H9 (cell line): ENCODE measurements around the gene CBX8. TPM values are rescaled to one million over a fixed set of nuclear protein-coding genes. Genes with fewer than 3 reads are reported as not detected.

Experiments used
- DNase-seq: peaks from one replicate; pipeline ENCODE4 v3.0.0-alpha.2; 2017
- H2AFZ ChIP-seq: one replicate; pipeline ENCODE4 v1.6.1; 2013; ENCODE audit warnings: mild to moderate bottlenecking, low read length, control low read depth, moderate library complexity
- H2AK5ac ChIP-seq: 2 replicates; pipeline ENCODE4 v1.6.1; 2013; ENCODE audit warnings: low read length, control low read depth, mixed read lengths; ENCODE audit not compliant: insufficient read length
- H2BK120ac ChIP-seq: one replicate; pipeline ENCODE4 v1.6.1; 2013; ENCODE audit warnings: low read depth, mild to moderate bottlenecking, low read length, control low read depth, inconsistent platforms; ENCODE audit not compliant: poor library complexity, severe bottlenecking
- H2BK12ac ChIP-seq: 2 replicates; pipeline ENCODE4 v1.6.1; 2013; ENCODE audit warnings: low read length, control low read depth, mixed read lengths, low read depth; ENCODE audit not compliant: insufficient read length
- H2BK15ac ChIP-seq: 2 replicates; pipeline ENCODE4 v1.6.1; 2013; ENCODE audit warnings: low read depth, low read length, control low read depth
- H2BK20ac ChIP-seq: one replicate; pipeline ENCODE4 v1.6.1; 2013; ENCODE audit warnings: low read depth, mild to moderate bottlenecking, low read length, control low read depth, inconsistent platforms; ENCODE audit not compliant: poor library complexity, severe bottlenecking
- H2BK5ac ChIP-seq: 2 replicates; pipeline ENCODE4 v1.6.1; 2013; ENCODE audit warnings: low read length, control low read depth, mixed read lengths; ENCODE audit not compliant: insufficient read length
- H3K14ac ChIP-seq: 2 replicates; pipeline ENCODE4 v1.6.1; 2013; ENCODE audit warnings: low read length, control low read depth; ENCODE audit not compliant: insufficient read depth
- H3K18ac ChIP-seq: 2 replicates; pipeline ENCODE4 v1.6.1; 2013; ENCODE audit warnings: low read depth, mild to moderate bottlenecking, mixed read lengths, low read length, control low read depth; ENCODE audit not compliant: insufficient read length
- H3K23ac ChIP-seq: 2 replicates; pipeline ENCODE4 v1.6.1; 2013; ENCODE audit warnings: low read length, control low read depth, mixed read lengths, low read depth; ENCODE audit not compliant: insufficient read length
- H3K23me2 ChIP-seq: 2 replicates; pipeline ENCODE4 v1.6.1; 2013; ENCODE audit warnings: low read depth, mild to moderate bottlenecking, mixed read lengths, low read length, control low read depth; ENCODE audit not compliant: insufficient read length, poor library complexity, severe bottlenecking
- H3K27ac ChIP-seq: 2 replicates; pipeline ENCODE4 v1.5.1; 2013; ENCODE audit warnings: low read length, control low read depth, mixed read lengths, low read depth; ENCODE audit not compliant: insufficient read length
- H3K27me3 ChIP-seq: 2 replicates; pipeline ENCODE4 v1.6.1; 2013; ENCODE audit warnings: low read length, control low read depth, inconsistent platforms; ENCODE audit not compliant: insufficient read depth
- H3K4ac ChIP-seq: 2 replicates; pipeline ENCODE4 v1.6.1; 2013; ENCODE audit warnings: low read depth, mild to moderate bottlenecking, control low read depth, inconsistent platforms, low read length, moderate library complexity
- H3K4me1 ChIP-seq: 2 replicates; pipeline ENCODE4 v1.6.1; 2013; ENCODE audit warnings: low read length, control low read depth, inconsistent platforms; ENCODE audit not compliant: insufficient read depth
- H3K4me2 ChIP-seq: 2 replicates; pipeline ENCODE4 v1.6.1; 2013; ENCODE audit warnings: low read length, control low read depth, mixed read lengths; ENCODE audit not compliant: insufficient read length, insufficient read depth
- H3K56ac ChIP-seq: 2 replicates; pipeline ENCODE4 v1.6.1; 2013; ENCODE audit warnings: low read depth, mild to moderate bottlenecking, mixed read lengths, low read length, control low read depth; ENCODE audit not compliant: insufficient read length
- H3K79me1 ChIP-seq: 2 replicates; pipeline ENCODE4 v1.6.1; 2013; ENCODE audit warnings: low read depth, mild to moderate bottlenecking, moderate library complexity, low read length, control low read depth, inconsistent platforms; ENCODE audit not compliant: insufficient read depth, poor library complexity, severe bottlenecking
- H3K79me2 ChIP-seq: 2 replicates; pipeline ENCODE4 v1.6.1; 2013; ENCODE audit warnings: low read length, control low read depth, inconsistent platforms; ENCODE audit not compliant: insufficient read depth
- H3K9ac ChIP-seq: 2 replicates; pipeline ENCODE4 v1.6.1; 2013; ENCODE audit warnings: low read length, control low read depth, mixed read lengths; ENCODE audit not compliant: insufficient read length; ENCODE audit errors: extremely low read depth
- H3K9me3 ChIP-seq: one replicate; pipeline ENCODE4 v1.6.1; 2013; ENCODE audit warnings: low read depth, low read length, inconsistent platforms; ENCODE audit not compliant: control insufficient read depth
- H3T11ph ChIP-seq: one replicate; pipeline ENCODE4 v1.6.1; 2013; ENCODE audit warnings: mild to moderate bottlenecking, low read length, control low read depth, inconsistent platforms
- H4K20me1 ChIP-seq: one replicate; pipeline ENCODE4 v1.6.1; 2013; ENCODE audit not compliant: control insufficient read depth, insufficient read length, insufficient read depth
- H4K5ac ChIP-seq: 2 replicates; pipeline ENCODE4 v1.6.1; 2013; ENCODE audit warnings: low read depth, mild to moderate bottlenecking, mixed read lengths, low read length, control low read depth; ENCODE audit not compliant: insufficient read length
- H4K8ac ChIP-seq: replicated peaks from 2 replicates; pipeline ENCODE4 v1.6.1; 2013; ENCODE audit warnings: low read length, control low read depth, mixed read lengths, low read depth; ENCODE audit not compliant: insufficient read length
- H4K91ac ChIP-seq: 2 replicates; pipeline ENCODE4 v1.6.1; 2013; ENCODE audit warnings: low read depth, mild to moderate bottlenecking, moderate library complexity, mixed read lengths, low read length, control low read depth; ENCODE audit not compliant: insufficient read length
- H3K27ac Mint-ChIP-seq, 3 experiments: 2 replicates in 2 of 3; 3 replicates in 1 of 3; pipeline ENCODE4 v1.8.0; 2020 to 2021; ENCODE audit warnings: mixed read lengths in 3 of 3, mild to moderate bottlenecking in 1 of 3, moderate library complexity in 1 of 3
- H3K27me3 Mint-ChIP-seq: 2 replicates; pipeline ENCODE4 v1.8.0; 2021; ENCODE audit warnings: low read depth, mild to moderate bottlenecking, moderate library complexity, mixed read lengths
- H3K36me3 Mint-ChIP-seq, 3 experiments: 2 replicates in 2 of 3; 3 replicates in 1 of 3; pipeline ENCODE4 v1.8.0; 2020 to 2021; ENCODE audit warnings: low read depth in 3 of 3, mixed read lengths in 3 of 3; ENCODE audit not compliant: insufficient read depth in 1 of 3
- H3K4me1 Mint-ChIP-seq, 2 experiments: 2 replicates each; pipeline ENCODE4 v1.8.0; 2020; ENCODE audit warnings: mixed read lengths in 2 of 2
- H3K4me3 Mint-ChIP-seq, 2 experiments: 2 replicates in 1 of 2; 3 replicates in 1 of 2; pipeline ENCODE4 v1.8.0; 2020 to 2021; ENCODE audit warnings: mild to moderate bottlenecking in 2 of 2, mixed read lengths in 2 of 2, moderate library complexity in 1 of 2
- H3K9me3 Mint-ChIP-seq, 2 experiments: 2 replicates in 1 of 2; 3 replicates in 1 of 2; pipeline ENCODE4 v1.8.0; 2020; ENCODE audit warnings: mild to moderate bottlenecking in 2 of 2, mixed read lengths in 2 of 2, moderate library complexity in 1 of 2
- WGBS: extraction: QIAGEN DNeasy Blood & Tissue Kit; methylation state at CpG from one replicate; pipeline ENCODE4 v1.1.7; 2013; ENCODE audit warnings: missing lambda C conversion rate, low lambda C conversion rate, mixed read lengths; ENCODE audit not compliant: insufficient read length; ENCODE audit errors: extremely low coverage; 5-methylcytosine and 5-hydroxymethylcytosine counted together
- total RNA-seq: library from RNA; stranded (reverse); gene quantifications from 2 replicates; pipeline ENCODE4 v1.2.1, GENCODE V29; 2021
- TF ChIP-seq, protein P1 (sequence below): fragments of 200-600 bp; sonication (generic); conservative IDR thresholded peaks from 3 replicates; pipeline ENCODE4 v1.8.0; 2021; ENCODE audit warnings: antibody characterized with exemption, mild to moderate bottlenecking

The CBX8 gene
- total RNA-seq, 1 experiment from 2014 or later = 1.2 TPM

DNA sequence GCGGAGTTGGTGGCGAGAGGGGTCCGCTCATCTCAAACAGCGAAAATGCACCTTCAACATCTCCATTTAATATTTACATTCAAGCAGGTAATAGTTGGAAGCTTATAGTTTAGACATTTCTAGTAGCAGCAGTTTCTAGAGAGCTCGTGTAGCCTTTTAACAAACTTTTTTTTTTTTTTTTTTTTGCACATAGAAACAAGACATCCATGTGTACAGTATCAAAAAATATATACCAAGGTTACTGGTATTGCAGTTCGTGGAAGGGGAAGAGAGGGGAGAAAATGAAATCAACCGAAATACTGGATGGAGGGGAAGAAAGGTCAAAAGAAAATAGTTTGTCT is 36.2 kb upstream of the CBX8 start:
- Histone ChIP-seq H2BK20ac (no peak overlapping the region), H3K23me2 (peaks cover 32% of the 10 kb centered on the region), H4K20me1 (no peaks in the 10 kb centered on the region), H3K14ac (no peak overlapping the region), H2BK12ac (no peak overlapping the region), H3T11ph (no peak overlapping the region), H3K4me1 (peaks cover 2% of the 10 kb centered on the region; the same call in 1 of the 2 replicates), H3K23ac (no peak overlapping the region), H3K27me3 (peaks cover 66% of the 10 kb centered on the region), H2AFZ (no peak overlapping the region), H2BK5ac (no peak overlapping the region), H4K91ac (no peak overlapping the region), H3K56ac (no peak overlapping the region), H3K4ac (no peak overlapping the region), H3K4me2 (no peak overlapping the region), H3K79me2 (no peaks in the 10 kb centered on the region), H2BK15ac (no peak overlapping the region), H4K5ac (no peak overlapping the region), H2AK5ac (no peak overlapping the region), H3K9me3 (no peaks in the 10 kb centered on the region), H3K9ac (no peak overlapping the region), H3K18ac (no peak overlapping the region), H3K27ac (no peak overlapping the region), H4K8ac (no peak overlapping the region), H2BK120ac (no peak overlapping the region), H3K79me1 (no peaks in the 10 kb centered on the region)
- TF ChIP-seq, protein P1, sequence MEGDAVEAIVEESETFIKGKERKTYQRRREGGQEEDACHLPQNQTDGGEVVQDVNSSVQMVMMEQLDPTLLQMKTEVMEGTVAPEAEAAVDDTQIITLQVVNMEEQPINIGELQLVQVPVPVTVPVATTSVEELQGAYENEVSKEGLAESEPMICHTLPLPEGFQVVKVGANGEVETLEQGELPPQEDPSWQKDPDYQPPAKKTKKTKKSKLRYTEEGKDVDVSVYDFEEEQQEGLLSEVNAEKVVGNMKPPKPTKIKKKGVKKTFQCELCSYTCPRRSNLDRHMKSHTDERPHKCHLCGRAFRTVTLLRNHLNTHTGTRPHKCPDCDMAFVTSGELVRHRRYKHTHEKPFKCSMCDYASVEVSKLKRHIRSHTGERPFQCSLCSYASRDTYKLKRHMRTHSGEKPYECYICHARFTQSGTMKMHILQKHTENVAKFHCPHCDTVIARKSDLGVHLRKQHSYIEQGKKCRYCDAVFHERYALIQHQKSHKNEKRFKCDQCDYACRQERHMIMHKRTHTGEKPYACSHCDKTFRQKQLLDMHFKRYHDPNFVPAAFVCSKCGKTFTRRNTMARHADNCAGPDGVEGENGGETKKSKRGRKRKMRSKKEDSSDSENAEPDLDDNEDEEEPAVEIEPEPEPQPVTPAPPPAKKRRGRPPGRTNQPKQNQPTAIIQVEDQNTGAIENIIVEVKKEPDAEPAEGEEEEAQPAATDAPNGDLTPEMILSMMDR = no peak
- Mint-ChIP-seq H3K4me3 (peak overlapping the region; percentile 41 to 70), H3K4me1 (peaks cover 28 to 53% of the 10 kb centered on the region in 2 experiments), H3K36me3 (no peaks in the 10 kb centered on the region), H3K27ac (no peak overlapping the region), H3K27me3 (peaks cover 99% of the 10 kb centered on the region), H3K9me3 (no peaks in the 10 kb centered on the region; a peak in 2 of 5 replicates)
- DNase-seq = no peak
- no CpG with 5 or more reads among the region's 7 CpGs for WGBS
